ENCODE data around the gene TUSC1.
"Not testable (repeated sequence)": the region's sequence is repeated elsewhere in the genome, so short reads cannot be mapped to it uniquely, and the experiment has no call there.

The TUSC1 gene

DNA sequence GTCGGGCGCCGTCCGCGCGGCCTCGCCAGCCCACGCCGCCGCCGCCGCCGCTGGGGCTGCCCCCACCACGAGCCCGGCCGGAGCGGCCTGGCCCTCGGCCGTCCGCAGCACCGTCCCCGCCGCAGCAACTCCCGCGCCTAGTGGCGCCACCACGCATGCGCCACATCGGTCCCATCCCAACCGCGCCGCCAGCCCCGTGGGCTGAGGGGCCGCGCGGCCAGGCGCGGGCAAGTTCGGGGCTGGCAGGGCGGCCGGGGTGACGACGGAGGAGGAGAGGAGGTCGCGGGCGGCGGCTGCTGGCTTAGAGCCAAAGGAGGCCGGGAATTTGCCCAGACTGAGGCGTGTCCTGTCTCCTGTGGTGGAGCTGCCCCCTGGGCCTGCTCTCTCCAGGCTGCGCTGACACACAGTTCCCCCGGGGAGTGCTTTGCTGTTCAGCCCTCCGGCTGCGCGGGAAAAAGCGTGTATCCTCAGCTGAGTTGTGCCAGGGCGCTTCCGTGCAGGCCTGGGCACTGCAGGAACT is at the start of gene TUSC1:
TSS of gene TUSC1 (minus strand) at position 298 of the 520 bp plus-strand sequence. CDS start at position 166, 132 bp downstream.
- peak in 1 of 2 donors; percentile 1 for DNase-seq (ENCODE audit: low read depth in 2 of 2)

DNA sequence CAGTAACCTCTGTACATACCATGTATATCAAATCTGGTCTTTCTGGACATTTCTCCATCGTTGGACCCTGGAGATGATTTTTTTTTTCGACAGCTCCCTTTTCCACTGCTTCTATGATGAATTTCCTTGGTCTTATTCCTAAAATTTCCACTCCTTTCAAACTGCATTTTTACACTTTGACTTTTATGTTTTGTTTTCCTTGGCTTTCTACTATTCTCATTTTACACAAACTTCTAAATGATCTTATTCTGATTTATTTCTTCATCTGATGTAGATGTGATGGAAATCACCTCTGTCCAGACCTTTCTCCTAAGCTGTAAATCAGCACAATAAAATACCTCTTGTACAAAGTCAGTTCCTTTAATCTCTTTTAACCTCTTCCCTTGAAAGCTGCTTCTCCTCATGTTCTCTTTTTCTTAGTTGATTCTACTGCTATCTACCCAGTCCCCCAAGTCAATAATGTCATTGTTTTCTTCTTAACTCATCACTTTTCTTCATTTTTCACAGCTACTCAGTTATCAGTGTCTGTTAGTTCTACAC is 48.7 kb upstream of the TUSC1 start:
- no peak for DNase-seq (ENCODE audit: low read depth in 2 of 2)

DNA sequence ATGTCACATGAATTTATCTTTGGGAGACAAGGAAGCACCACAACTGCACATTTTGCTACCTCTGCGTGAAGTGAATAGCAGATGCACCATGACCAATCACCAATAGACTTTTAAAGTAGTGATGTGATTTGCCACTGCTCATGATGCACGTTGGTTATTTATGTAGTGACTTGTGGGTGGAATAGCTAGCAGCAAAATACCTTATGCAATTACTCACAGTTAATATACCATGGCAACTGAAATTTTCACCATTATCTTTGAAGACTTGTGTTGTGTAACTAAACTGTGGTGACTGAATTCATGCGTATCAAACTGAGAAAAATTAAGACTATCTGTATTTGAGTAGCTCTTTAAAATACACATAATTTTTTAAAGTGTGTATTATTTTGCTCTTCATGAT is 46.2 kb upstream of the TUSC1 start:
- DNase-seq (ENCODE audit: low read depth in 2 of 2), result no peak

DNA sequence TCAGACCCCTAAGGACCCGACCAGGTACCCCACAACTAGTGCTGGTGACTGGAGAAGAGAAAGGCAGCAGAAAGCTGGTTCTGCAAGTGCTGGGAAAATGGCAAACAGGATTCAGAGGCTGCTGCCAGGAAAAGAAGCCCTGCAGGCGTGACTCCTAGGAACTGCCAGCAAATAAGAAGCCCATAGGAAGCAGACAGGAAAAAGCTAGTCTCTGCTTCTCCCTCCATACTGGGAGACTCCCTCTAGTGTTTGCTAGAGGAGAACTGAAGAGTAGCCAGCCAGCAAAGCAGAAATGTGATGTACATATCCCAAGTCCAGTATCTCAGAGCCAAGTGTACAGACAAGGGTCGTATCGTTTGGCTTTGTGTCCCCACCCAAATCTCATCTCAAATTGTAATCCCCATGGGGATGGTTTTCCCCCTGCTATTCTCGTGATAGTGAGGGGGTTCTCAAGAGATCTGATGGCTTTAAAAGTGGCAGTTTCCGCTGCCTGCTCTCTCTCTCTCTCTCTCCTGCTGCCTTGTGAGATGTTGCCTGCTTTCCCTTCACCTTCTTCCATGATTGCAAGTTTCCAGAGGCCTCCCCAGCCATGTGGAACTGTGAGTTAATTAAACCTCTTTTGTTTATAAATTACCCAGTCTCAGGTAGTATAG is 38.1 kb upstream of the TUSC1 start:
- DNase-seq (ENCODE audit: low read depth in 2 of 2), result no peak

DNA sequence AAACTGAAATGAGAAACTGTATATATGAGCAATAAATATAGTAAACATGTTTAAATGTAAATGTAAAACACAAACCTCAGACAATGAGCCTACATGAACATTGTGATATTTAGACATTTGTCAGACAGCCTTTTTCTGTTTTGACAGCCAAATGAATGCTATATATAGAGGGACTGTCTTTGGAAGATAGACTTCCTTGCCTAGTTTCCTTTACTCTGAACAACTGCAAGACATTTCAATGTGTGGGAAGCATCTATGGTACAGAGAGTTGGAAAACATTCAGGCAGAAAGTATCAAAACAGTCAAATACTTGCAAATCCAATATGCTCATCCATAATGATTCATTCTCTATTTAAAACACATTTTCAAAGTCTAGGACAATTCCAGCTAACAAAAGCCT is 31.7 kb upstream of the TUSC1 start:
- no peak for DNase-seq (ENCODE audit: low read depth in 2 of 2)

DNA sequence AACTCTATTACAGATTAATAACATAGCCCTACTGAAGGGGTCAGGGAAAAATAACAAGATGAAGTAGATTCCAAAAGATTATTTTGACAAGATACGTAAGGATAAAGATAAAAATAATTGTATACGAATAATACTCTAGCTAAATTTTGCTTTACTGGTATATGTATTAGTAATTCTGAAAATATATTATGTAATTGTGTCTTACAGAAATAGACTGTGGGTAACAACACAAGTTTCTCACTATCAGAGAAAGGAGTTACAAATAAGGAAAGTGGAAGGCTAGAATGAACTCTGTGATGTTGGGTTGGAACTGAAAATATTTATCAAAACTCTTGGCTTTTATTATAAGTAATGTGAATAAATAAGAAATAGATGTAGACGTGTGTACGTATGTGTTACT is 26.6 kb upstream of the TUSC1 start:
- DNase-seq (ENCODE audit: low read depth in 2 of 2), result no peak

DNA sequence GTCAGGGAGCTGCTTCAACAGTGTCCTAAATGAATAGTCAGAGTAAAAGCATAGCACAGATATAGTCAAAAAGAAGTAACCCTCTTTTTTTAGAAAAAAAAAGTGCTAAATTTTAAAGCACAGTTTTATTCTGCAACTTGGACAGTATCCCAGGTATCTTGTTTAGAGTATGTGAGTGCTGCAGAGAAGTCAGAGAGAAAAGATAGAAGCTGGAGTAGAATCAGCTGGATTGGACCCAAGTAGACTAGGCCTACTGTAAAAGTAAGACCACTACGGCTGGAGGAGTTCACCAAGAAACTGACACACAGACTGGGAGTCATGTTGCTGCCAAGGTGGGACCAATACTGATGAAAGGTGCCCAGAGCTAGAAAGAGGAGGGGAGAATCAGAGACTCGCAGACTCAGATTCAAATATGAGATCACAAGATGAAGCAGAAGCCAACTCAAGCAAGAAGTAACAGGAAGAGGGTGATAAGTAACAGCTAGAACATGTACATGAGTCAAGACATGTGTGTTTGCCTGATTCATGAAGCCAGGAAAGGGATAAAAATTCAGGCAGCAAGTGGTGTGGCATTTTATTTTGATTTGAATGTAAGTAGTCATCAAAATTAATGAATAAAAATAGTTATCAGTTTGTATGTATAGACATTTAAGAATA is 25.6 kb upstream of the TUSC1 start:
- no peak for DNase-seq (ENCODE audit: low read depth in 2 of 2)

DNA sequence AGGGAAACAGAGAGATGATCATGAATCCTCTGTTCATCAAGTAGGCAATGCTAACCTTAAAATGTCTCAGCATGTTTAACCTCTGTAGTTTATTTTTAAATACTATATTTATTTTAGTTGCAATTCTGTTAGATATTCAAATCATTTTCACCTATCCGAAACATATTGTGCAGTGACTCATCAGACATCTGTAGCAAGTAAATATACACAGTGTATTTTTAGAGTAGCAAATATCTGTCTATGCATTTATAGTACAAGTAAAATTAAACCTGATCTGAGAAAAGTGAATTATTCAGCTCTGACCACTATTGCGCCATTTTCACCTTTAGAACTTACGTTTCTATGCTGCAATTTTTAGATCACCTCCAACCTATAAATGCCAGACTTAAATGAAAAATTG is 24.3 kb upstream of the TUSC1 start:
- DNase-seq (ENCODE audit: low read depth in 2 of 2), result no peak

DNA sequence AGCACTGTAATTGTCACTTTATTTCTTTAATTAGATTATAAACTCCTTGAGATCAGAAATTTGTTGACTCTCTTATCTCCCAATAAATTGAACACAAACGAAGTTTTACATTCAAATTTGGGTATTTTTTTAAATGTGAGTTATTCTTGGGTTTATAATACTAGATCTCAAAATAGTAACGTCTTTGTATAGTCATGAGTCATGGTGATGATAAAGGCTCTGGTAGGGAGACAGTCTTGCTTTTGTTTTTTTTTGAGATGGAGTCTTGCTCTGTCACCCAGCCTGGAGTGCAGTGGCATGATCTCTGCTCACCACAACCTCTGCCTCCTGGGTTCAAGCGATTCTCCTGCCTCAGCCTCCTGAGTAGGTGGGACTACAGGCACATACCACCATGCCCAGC is 22.7 kb upstream of the TUSC1 start:
- DNase-seq (ENCODE audit: low read depth in 2 of 2), result not testable (repeated sequence)

DNA sequence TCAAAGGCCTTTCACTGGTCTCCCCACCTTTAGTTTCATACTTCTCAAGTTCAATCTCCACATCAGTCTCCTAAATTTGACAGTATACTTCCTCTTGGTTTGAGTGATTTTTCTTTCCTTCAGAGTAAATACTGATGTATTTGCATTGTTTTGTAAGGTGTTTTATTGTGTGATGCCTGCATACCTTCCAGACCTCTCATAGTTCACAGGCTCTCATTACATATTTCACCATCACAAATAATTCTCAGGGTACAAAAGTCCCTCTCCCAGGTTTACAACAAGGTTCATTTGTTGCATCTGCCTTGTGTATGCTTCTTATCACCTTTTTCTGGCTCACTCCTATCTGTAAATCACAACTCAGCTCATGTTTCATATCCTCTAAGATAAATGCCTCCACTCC is 22.2 kb upstream of the TUSC1 start:
- DNase-seq (ENCODE audit: low read depth in 2 of 2), result no peak

DNA sequence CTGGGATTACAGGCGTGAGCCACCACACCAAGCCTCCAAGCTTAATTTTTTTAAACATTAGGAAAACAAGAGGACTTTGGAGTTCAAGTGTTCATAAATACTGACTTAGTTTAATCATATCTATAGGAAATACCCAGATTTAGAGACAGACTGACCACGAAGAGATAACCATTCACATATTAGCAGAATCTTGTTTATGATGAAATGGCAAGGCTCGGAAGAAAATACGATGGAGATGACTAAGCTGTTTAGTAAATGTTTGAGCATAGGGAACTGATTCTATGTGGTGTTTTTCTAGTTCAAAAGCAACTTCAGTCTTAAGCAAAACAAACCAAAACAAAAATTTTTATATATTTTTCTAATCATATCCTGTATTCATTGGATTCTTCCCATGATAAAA is 13.5 kb upstream of the TUSC1 start:
- DNase-seq (ENCODE audit: low read depth in 2 of 2), result no peak

DNA sequence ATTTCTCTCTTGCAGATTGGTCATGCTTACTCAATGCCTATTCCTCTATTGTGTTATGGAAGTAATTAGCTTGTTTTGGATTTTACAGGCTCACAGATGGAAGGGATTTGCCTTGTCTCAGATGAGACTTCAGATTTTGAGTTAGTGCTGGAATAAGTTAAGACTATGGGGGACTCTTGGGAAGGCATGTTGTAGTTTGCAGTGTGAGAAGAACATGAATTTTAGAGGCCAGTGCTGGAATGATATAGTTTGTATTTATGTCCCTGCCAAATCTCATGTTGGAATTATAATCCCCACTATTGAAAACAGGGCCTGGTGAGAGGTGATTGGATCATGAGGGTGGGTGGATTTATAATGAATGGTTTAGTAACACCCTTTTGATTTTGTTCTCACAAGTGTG is 6.1 kb upstream of the TUSC1 start:
- no peak for DNase-seq (ENCODE audit: low read depth in 2 of 2)

DNA sequence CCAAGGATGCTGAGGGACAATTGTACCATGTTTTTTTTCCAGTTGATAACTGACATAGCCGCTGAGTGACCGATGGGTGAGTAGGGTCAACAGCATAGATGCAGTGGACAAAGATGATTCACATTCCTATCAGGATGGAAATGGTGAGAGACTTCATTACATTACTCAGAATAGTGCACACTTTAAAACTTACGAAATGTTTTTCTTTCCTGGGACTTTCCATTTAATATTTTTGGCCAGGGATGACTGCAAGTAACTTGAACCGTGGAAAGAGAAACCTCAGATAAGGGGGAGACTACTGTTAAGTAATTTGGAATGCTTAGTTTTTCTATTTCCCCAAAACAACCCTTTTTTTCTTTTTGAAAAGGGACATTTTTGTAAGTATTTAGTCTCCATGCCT is 3.0 kb upstream of the TUSC1 start:
- DNase-seq (ENCODE audit: low read depth in 2 of 2), result no peak

DNA sequence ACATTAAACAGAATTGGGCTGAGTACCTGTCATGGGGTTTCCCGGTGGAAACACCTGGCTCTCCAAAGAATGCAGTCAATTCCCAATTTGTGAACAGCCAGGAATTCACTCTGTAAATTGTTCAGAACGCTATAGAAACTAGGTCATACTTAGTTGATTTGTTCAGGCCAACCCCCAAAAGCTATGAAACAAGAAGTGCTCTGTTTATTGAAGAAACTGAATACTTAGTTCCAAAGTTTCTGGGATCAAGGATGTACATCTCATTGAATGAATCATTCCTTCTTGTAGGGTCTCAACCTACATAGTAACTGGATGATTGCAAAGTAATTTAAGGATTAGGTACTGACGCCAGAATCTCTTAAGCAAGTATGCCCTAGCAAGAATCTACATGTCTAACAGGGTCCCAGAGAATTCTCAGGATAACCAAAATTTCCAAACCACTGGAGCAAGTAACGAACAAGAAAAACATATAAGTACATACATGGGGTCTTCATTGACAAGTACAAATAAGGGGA is 659 bp upstream of the TUSC1 start:
- no peak for DNase-seq (ENCODE audit: low read depth in 2 of 2)

DNA sequence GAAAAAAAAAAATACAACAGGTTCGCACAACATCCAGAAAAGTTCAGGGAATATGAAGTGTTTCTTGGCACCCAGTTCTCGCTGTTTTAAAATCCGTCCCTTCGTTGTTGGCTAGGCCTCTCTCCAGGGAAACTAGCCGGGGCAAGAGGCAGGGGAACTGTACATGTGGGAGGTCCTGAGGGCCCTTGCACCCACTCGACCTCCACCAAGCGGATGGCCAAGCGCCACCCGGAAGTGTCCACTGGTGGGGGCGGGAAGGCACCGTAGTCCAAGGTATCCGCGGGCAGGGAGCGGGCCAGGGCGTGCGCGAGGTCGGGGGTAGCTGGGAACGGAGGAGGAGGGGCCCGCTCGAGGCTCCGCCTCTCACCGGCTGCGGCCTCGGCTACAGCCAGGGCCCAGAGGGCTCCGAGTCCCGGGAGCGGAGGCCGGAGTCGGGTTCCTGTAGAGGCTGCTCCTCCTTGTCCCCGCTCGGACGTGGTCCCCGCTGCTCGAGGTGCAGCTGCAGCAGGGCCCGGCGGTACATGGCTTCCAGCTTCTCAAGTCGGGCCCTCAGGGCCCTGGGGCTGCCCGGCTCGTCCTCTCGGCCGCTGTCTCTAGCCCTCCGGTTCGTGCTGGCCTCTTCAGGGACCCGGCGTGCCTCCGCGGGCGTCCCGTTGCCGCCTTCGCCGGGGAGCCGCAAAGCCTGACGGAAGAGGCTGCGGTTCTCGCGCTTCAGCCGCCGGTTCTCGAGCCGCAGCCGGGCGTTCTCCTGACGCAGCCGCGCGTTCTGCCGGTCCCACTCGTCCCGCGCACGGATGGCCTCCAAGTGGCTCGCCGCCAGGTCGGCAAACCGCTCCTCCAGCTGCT is 720 bp downstream of the TUSC1 start:
- DNase-seq (ENCODE audit: low read depth in 2 of 2), result no peak

DNA sequence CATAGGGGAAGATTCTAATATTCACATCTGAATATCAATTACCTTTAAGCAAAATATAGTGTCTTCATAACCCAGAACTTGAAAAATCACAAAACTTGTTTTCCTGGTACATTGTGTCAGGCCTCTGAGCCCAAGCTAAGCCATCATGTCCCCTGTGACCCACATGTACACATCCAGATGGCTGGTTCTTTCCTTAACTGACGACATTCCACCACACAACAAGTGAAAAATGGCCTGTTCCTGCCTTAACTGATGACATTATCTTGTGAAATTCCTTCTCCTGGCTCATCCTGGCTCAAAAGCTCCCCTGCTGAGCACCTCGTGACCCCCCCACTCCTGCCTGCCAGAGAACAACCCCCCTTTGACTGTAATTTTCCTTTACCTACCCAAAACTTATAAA is 2.4 kb downstream of the TUSC1 start:
- not testable (repeated sequence) for DNase-seq (ENCODE audit: low read depth in 2 of 2)

DNA sequence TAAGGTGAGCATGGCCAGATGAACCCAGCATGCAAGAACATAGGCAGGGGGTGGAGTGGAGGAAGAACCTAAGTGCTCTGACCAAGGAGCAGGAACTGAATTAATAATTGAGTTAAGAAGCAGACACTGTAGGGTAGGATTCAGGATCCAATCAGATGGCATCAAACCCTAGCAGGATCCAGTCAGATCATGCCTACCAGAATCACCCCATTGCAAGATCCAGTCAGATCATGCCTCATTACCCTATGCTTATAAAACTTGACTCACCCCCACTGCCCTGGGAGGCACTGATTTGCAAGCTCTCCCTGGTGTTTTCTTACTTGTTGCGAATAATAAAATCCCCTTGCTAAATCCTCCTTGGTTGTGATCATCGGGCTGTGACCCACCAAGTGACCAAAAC is 19.7 kb downstream of the TUSC1 start:
- DNase-seq (ENCODE audit: low read depth in 2 of 2), result no peak

DNA sequence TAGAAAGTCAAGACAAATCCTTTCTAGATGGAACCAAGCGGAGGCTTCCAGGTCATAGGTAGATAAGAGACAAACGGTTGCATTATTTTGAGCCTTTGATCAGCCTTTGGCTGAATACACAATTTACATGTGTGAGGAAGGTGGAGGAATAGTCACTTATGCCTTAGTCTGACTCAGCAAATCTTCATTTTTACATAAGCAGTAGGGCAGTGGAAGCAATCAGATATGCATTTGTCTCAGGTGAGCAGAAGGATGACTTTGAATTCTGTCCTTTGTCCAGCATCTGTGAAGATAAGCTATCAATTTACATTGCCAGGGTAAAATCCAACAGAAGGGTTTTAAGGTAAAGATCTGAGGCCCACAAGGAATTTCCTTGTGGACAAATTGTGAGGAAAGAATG is 23.8 kb downstream of the TUSC1 start:
- no peak for DNase-seq (ENCODE audit: low read depth in 2 of 2)

DNA sequence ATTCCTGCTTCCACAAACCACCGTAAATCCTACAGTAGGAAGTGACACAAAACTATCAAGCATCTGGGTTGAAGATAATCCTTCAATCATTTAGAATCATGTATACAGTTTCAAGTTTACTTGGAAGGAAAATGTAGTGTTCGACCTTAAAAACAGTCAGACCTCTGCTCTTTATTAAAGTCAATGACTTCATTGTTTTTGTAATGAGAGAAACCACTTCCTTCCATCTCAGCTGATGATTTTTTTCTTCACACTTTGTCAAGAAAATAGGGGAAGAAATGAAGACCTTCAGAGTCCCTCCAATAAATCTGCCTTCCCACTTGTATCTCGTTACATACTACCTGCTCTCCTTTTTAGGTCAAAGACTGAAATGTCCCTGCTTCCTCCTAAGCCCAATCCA is 30.1 kb downstream of the TUSC1 start:
- no peak for DNase-seq (ENCODE audit: low read depth in 2 of 2)

DNA sequence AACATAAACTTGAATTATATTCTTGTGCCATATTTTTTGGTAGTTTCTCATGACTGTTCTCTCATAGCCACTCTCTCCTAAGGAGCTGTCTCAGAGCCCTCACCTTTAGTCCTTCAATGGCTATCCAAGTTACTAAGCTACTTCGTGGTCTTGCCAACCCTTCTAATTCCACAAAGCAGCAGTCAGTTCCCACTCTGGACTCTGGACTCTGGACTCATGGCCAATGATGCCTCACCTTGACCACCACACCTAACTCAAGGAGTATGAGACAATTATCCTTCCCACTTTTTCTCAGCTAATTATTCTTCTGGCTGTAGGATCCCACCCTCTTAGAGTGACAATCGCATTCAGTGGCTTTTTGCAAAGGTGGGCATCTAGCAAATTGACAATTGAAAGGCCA is 42.2 kb downstream of the TUSC1 start:
- DNase-seq (ENCODE audit: low read depth in 2 of 2), result no peak

DNA sequence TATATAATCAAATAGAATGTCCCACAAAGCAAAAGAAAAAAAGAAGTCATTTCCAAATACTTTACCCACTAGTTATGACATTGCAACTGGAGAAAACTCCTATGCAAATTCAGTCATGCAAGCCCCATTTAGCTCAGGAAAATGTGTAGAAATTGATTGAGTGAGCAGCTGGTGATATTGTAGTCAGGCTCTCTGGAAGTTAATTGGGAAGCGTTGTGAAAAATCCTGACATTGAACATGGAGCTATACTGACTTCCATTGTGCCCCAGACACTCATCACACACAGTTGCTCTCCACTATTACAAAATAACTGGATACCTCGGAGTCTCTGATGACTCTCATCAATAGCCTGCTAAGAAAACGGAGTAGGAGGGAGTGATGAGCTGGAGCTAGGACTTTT is 49.0 kb downstream of the TUSC1 start:
- no peak for DNase-seq (ENCODE audit: low read depth in 2 of 2)

Measured in stimulated activated CD4-positive, alpha-beta T cell treated with anti-CD3 and anti-CD28 coated beads, Interleukin-1b, Interleukin-23, amount 100 ng/mL, for 4 hours (primary cell).